Motor neuron (in vitro differentiated cells): Measurements from ENCODE around the gene FOXA3. TPM values are rescaled to one million over a fixed set of nuclear protein-coding genes. Genes with fewer than 3 reads are reported as not detected.

Experiments
- ATAC-seq, 8 experiments: fragments of 200-7000 bp; cut with Tn5 transposase; replicated peaks in 6 of 8; 2 replicates each; pipeline ENCODE4 v1.8.0; 2021; ENCODE audit warnings: mild to moderate bottlenecking in 8 of 8, moderate library complexity in 8 of 8
- H3K27ac ChIP-seq, 2 donors: fragments of 250-450 bp; sonication (Bioruptor Pico); 2 replicates each; pipeline ENCODE4 v1.9.0; 2021; ENCODE audit warnings: antibody characterized with exemption in 2 of 2, mild to moderate bottlenecking in 2 of 2, moderate library complexity in 1 of 2
- H3K4me1 ChIP-seq, 2 donors: fragments of 250-450 bp; sonication (Bioruptor Pico); replicated peaks in 1 of 2; 2 replicates each; pipeline ENCODE4 v1.6.1; 2021; ENCODE audit warnings: antibody characterized with exemption in 2 of 2, mild to moderate bottlenecking in 2 of 2, moderate library complexity in 1 of 2
- H3K4me3 ChIP-seq, 5 donors: fragments of 250-450 bp; sonication (Bioruptor Pico); 2 replicates each; pipeline ENCODE4 v1.9.0; 2021; ENCODE audit warnings: antibody characterized with exemption in 5 of 5, mild to moderate bottlenecking in 5 of 5, moderate library complexity in 4 of 5
- WGBS, 10 experiments: fragments of 450-650 bp; shearing (Covaris generic); methylation state at CpG; one replicate each; pipeline ENCODE4 v1.0.0; 2022; 5-methylcytosine and 5-hydroxymethylcytosine counted together
- in situ Hi-C, 9 experiments: fragments of 400-800 bp; cut with MboI; loops; one replicate each; pipeline ENCODE4 v1.15.0; 2021; ENCODE audit warnings: low sequenced_read_pairs in 9 of 9, low pct_unique_long_range_greater_than_20kb in 2 of 9; ENCODE audit not compliant: unreplicated experiment in 9 of 9
- total RNA-seq, 8 experiments: library from RNA; unstranded; fragments of 300-600 nt; gene quantifications; 2 replicates each; pipeline versions ENCODE4 v1.2.3 to v1.2.4, GENCODE V29; 2022

Gene FOXA3
- total RNA-seq, 8 experiments from 2014 or later = 0.13 to 0.84 (median 0.42) TPM; not detected in 2

GRCh38 chr19:45911291-45911690, 47.2 kb downstream of the FOXA3 start:
- Histone ChIP-seq H3K27ac (no peak overlapping the region), H3K4me3 (no peak overlapping the region), H3K4me1 (peaks cover 0 to 3% of the 10 kb centered on the region in 2 donors)
- in situ Hi-C loops = no loop called here
- no peak for ATAC-seq
- WGBS, 10 experiments = 33 to 100% (median 64%) methylated on average over 1 to 3 of the region's 8 CpGs; no CpG with 5 or more reads in 4 of the 10 experiments

DNA sequence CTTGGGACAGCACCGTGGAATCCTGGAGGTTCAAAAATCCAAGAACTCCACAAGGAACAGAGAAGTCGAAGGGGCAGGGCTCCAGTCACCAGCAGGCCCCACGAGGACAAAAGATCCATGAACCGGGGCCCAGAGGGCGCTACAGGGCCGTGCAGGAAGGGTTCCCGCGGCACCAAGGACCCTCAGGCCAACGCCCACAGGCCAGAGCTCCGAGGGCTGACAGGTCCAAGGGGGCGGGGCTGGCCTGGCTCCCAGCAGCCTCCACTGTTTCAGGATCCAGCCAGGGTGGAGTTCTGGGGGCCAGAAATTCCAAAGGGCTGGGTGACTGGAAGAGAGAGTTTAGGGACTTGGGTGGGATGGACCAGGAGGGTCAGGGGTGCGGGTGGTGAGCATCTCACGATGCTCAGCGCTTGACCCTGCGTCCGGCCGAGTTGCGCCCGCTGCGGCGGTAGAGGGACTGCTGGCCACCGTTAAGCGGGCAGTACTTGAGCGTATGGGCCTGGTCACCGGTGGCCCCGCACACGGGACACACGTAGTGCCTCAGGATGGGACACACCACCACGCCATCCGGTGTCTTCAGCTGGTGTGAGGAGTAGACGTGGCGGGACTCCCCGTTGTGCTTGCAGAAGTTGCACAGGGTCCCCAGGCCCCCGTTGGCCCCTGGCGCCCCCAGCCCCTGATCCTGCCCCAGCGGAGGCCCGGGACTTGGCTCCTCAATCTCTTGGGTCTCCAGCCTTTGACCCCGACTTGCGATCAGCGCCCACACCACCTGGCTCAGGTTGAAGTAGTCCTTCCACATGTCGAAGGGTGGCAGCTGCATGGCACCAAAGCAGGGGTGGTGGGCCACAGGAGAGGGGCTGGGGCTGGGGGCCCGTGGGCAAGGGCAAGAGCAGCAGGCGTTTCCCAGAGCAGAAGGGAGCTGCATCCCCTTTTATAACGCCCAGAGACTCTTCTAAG, 50.0 kb downstream of the FOXA3 start, which contains the start of gene NANOS2:
NANOS2 (minus strand) TSS at position 905 of the 957 bp plus-strand sequence; CDS start at position 820, 85 bp downstream.
- peak in 7 of 8 experiments; percentile 21 to 79 (median 63) for ATAC-seq
- peaks cover 0 to 3% of the 10 kb centered on the region in 2 donors for H3K4me1 ChIP-seq
- H3K4me3 ChIP-seq = no peak within 1 kb of the TSS
- WGBS, 10 experiments = 0 to 40% (median 23%) methylated on average over 1 to 6 of the region's 44 CpGs; no CpG with 5 or more reads in 6 of the 10 experiments
- in situ Hi-C loops = no loop called here
- no peak within 1 kb of the TSS for H3K27ac ChIP-seq

DNA sequence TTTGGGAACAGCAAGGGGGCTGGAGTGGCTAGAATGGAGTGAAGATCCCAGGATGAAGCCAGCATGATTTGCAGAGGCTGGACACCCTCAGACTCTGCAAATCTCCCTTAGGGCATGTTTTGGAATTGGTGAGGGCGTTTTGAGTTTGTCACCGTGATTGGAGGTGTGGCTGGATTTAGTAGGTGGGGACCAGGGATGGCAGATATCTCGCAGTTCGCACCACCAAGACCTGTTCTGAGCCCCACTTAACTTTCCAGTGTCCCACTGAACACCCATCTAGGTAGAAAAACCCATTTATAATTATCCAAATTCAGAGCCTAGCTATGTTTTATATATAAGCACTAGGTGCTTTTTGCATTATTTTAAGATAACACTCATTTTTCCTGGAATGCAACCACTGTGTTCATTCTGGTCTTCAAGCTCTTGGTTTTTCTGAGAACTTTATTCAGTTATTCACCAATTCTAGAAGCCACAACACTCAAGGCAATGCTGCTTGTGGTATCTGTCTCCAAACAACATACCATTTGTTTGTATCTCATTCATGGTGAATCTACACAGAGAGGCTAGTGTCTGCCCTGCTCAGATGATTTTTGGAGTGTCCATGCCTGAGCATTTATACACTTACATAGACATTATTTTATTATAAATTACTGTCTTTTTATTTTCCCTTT, 53.4 kb downstream of the FOXA3 start:
- in situ Hi-C loops = no loop called here
- no peak overlapping the region for H3K27ac ChIP-seq
- WGBS, 10 experiments = 0 to 84% (median 29%) methylated on average over 1 to 4 of the region's 4 CpGs; no CpG with 5 or more reads in 2 of the 10 experiments
- no peak overlapping the region for H3K4me3 ChIP-seq
- ATAC-seq = no peak
- H3K4me1 ChIP-seq = peaks cover 9 to 17% of the 10 kb centered on the region in 2 donors

DNA sequence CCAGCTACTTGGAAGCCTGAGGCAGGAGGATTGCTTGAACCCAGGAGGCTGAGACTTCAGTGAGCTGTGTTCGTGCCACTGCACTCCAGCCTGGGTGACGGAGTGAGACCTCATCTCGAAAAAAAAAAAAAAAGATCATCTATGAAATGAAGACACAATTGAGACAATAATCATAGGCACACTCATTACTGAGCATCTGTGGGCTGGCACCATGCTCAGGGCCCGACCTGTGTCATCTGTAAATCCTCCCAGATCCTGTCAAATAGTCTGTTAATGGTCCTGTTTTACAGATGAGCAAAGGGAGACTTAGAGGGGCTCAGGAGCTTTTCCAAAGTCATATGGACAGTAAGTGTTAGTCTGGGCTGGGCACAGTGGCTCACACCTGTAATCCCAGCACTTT, 54.6 kb downstream of the FOXA3 start:
- Histone ChIP-seq H3K4me3 (no peak overlapping the region), H3K4me1 (peaks cover 9 to 17% of the 10 kb centered on the region in 2 donors), H3K27ac (no peak overlapping the region)
- WGBS, 10 experiments = 0 to 100% (median 70%) methylated on average over 1 to 4 of the region's 4 CpGs; no CpG with 5 or more reads in 1 of the 10 experiments
- no peak for ATAC-seq
- in situ Hi-C loops = no loop called here

DNA sequence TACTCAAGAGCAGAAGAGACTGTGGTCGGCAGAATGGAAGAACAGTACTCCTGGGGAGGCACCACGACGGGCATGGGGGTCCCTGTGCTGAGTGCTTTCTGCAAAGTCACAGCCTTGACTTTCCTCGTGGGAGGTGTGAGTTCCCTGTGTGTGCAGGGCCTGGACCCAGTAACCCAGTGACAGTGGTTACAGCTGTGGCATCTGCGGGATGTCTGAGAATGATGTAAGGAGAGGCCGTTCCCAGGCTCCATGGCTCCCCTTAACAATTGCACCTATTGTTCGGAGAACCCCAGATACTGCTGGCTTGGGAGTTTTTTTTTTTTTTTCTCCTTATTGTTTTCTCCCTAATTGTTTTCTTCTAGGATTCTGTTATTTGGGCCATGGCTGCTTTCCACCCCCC, 55.6 kb downstream of the FOXA3 start:
- WGBS, 10 experiments = 20 to 90% (median 39%) methylated on average over 1 to 6 of the region's 7 CpGs; no CpG with 5 or more reads in 2 of the 10 experiments
- in situ Hi-C loops = no loop called here
- H3K4me1 ChIP-seq = peaks cover 9 to 13% of the 10 kb centered on the region in 2 donors
- H3K4me3 ChIP-seq = no peak overlapping the region
- H3K27ac ChIP-seq = no peak overlapping the region
- ATAC-seq = peak in 5 of 8 experiments; percentile 74 to 95 (median 81)

DNA sequence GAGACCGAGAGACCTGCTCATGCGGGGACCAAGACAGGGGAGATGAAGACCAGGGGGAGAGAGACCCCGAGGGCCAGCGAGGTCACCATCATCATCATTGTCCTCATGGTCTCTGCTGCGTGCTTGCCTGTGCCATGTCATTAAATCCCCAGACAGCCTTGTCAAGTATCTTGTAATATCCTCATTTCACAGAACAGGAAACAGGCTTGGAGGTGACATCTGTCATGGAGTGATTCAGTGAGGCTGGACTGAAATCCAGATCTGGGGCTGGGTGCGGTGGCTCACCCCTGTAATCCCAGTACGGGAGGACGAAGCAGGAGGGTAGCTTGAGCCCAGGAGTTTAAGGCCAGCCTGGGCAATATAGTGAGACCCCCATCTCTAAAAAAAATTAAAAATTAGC, 56.3 kb downstream of the FOXA3 start:
- H3K4me3 ChIP-seq = no peak overlapping the region
- ATAC-seq = peak in 1 of 8 experiments; percentile 3
- H3K4me1 ChIP-seq = peaks cover 9 to 13% of the 10 kb centered on the region in 2 donors
- 33 to 95% (median 79%) methylated on average over 2 to 6 of the region's 8 CpGs; no CpG with 5 or more reads in 5 of the 10 experiments for WGBS, 10 experiments
- H3K27ac ChIP-seq = no peak overlapping the region
- in situ Hi-C loops = no loop called here

- in situ Hi-C loops = no loop called here
- Histone ChIP-seq H3K4me1 (peaks cover 9 to 13% of the 10 kb centered on the region in 2 donors), H3K27ac (no peak overlapping the region), H3K4me3 (no peak overlapping the region)
- ATAC-seq = peak in 1 of 8 experiments; percentile 66
- WGBS, 10 experiments = 0 to 100% (median 57%) methylated on average over 1 to 8 of the region's 9 CpGs; no CpG with 5 or more reads in 1 of the 10 experiments
Measured at GRCh38 chr19:45922281-45922680, 58.2 kb downstream of the FOXA3 start.

Other genes starting within 250 kb of the FOXA3 start
- gene EML2, start 224.9 kb upstream of the FOXA3 start, total RNA-seq = 10 to 100 TPM; 11.7 to 49.2 (median 24.6) TPM
- gene GIPR, start 196.1 kb upstream of the FOXA3 start, total RNA-seq = 1 to 10 TPM in 6 of 8 experiments, under 1 TPM in 2; 0.20 to 8.7 (median 3.9) TPM
- gene SNRPD2, start 172.4 kb upstream of the FOXA3 start, total RNA-seq = 100 to 1,000 TPM; 501 to 723 (median 595) TPM
- gene QPCTL, start 171.7 kb upstream of the FOXA3 start, total RNA-seq = 10 to 100 TPM in 1 of 8 experiments, 1 to 10 TPM in 7; 3.7 to 18.1 (median 6.4) TPM
- 10 to 100 TPM in 3 of 8 experiments, 1 to 10 TPM in 5; 6.4 to 24.3 (median 8.9) TPM for gene FBXO46, start 133.4 kb upstream of the FOXA3 start, total RNA-seq
- gene MEIOSIN, start 130.9 kb upstream of the FOXA3 start, total RNA-seq = under 1 TPM in 2 of 8 experiments, not detected in 6; 0.09 to 0.24 TPM
- 10 to 100 TPM in 1 of 8 experiments, 1 to 10 TPM in 7; 2.5 to 12.9 (median 5.5) TPM for gene SIX5, start 95.1 kb upstream of the FOXA3 start, total RNA-seq
- 10 to 100 TPM; 18.8 to 41.5 (median 26.9) TPM for gene DMPK, start 81.8 kb upstream of the FOXA3 start, total RNA-seq
- gene DMWD, start 71.5 kb upstream of the FOXA3 start, total RNA-seq = 10 to 100 TPM; 16.5 to 50.5 (median 32.9) TPM
- gene RSPH6A, start 49.0 kb upstream of the FOXA3 start, total RNA-seq = under 1 TPM in 6 of 8 experiments, not detected in 2; 0.18 to 0.76 (median 0.21) TPM
- gene SYMPK, start 1.2 kb upstream of the FOXA3 start, total RNA-seq = 10 to 100 TPM; 22.2 to 87.8 (median 39.2) TPM
- 10 to 100 TPM; 10.4 to 20.5 (median 18.7) TPM for gene IRF2BP1, start 21.8 kb downstream of the FOXA3 start, total RNA-seq
- gene MYPOP, start 38.3 kb downstream of the FOXA3 start, total RNA-seq = 1 to 10 TPM; 2.1 to 6.1 (median 2.6) TPM
- gene NANOS2, start 50.5 kb downstream of the FOXA3 start, total RNA-seq = under 1 TPM in 3 of 8 experiments, not detected in 5; 0.05 to 0.85 (median 0.18) TPM
- gene NOVA2, start 109.5 kb downstream of the FOXA3 start, total RNA-seq = 10 to 100 TPM in 4 of 8 experiments, 1 to 10 TPM in 1, under 1 TPM in 3; 0.09 to 23.5 (median 11.0) TPM
- gene CCDC61, start 131.1 kb downstream of the FOXA3 start, total RNA-seq = 10 to 100 TPM in 2 of 8 experiments, 1 to 10 TPM in 6; 3.2 to 15.7 (median 5.5) TPM
- under 1 TPM in 2 of 8 experiments, not detected in 6; 0.51 to 0.95 TPM for gene PGLYRP1, start 158.7 kb downstream of the FOXA3 start, total RNA-seq
- gene IGFL4, start 176.7 kb downstream of the FOXA3 start, total RNA-seq = 10 to 100 TPM in 1 of 8 experiments, 1 to 10 TPM in 4, under 1 TPM in 3; 0.25 to 19.7 (median 2.0) TPM